SK-N-SH treated with all-trans-retinoic acid at 6 μM for 48 hours (cell line): Measurements from ENCODE around the gene EDN1.

Experiments
- ATAC-seq: fragments of 200-7000 bp; cut with Tn5 transposase; 3 replicates; pipeline ENCODE4 v1.9.1; 2020; ENCODE audit warnings: mild to moderate bottlenecking, moderate library complexity
- ARNTL ChIP-seq: fragments of 450-650 bp; formaldehyde crosslinking; IDR thresholded peaks from 2 replicates; pipeline ENCODE4 v1.5.0; 2020; ENCODE audit warnings: low read depth, mild to moderate bottlenecking, moderate library complexity, borderline replicate concordance
- BACH2 ChIP-seq: fragments of 250-450 bp; sonication (Bioruptor Pico); IDR thresholded peaks from 2 replicates; pipeline ENCODE4 v1.9.0; 2021; ENCODE audit warnings: mild to moderate bottlenecking, borderline replicate concordance
- CSDC2 ChIP-seq: fragments of 250-450 bp; sonication (Bioruptor Pico); IDR thresholded peaks from 2 replicates; pipeline ENCODE4 v1.5.0; 2020; ENCODE audit warnings: mild to moderate bottlenecking, moderate library complexity
- ESRRG ChIP-seq: fragments of 250-450 bp; sonication (Bioruptor Pico); IDR thresholded peaks from 2 replicates; pipeline ENCODE4 v1.6.1; 2021; ENCODE audit warnings: mild to moderate bottlenecking
- ISL1 ChIP-seq: fragments of 250-450 bp; sonication (Bioruptor Pico); IDR thresholded peaks from 2 replicates; pipeline ENCODE4 v2.1.2; 2022; ENCODE audit warnings: mild to moderate bottlenecking, moderate library complexity
- PPARA ChIP-seq: fragments of 250-450 bp; sonication (Bioruptor Pico); IDR thresholded peaks from 2 replicates; pipeline ENCODE4 v1.5.0; 2020; ENCODE audit warnings: mild to moderate bottlenecking, borderline replicate concordance
- RARB ChIP-seq: fragments of 250-450 bp; sonication (Bioruptor Pico); IDR thresholded peaks from 2 replicates; pipeline ENCODE4 v1.8.0; 2021; ENCODE audit warnings: mild to moderate bottlenecking, moderate library complexity
- TCF4 ChIP-seq: fragments of 250-450 bp; sonication (Bioruptor Pico); IDR thresholded peaks from 2 replicates; pipeline ENCODE4 v1.8.0; 2021; ENCODE audit warnings: mild to moderate bottlenecking, moderate library complexity, borderline replicate concordance
- TOX ChIP-seq: fragments of 250-450 bp; sonication (Bioruptor Pico); IDR thresholded peaks from 2 replicates; pipeline ENCODE4 v1.8.0; 2021; ENCODE audit warnings: mild to moderate bottlenecking, moderate library complexity, borderline replicate concordance
- TSHZ2 ChIP-seq: fragments of 250-450 bp; sonication (Bioruptor Pico); IDR thresholded peaks from 2 replicates; pipeline ENCODE4 v1.5.0; 2020; ENCODE audit warnings: mild to moderate bottlenecking, moderate library complexity
- ZFP3 ChIP-seq: fragments of 250-450 bp; sonication (Bioruptor Pico); IDR thresholded peaks from 2 replicates; pipeline ENCODE4 v1.5.0; 2020; ENCODE audit warnings: mild to moderate bottlenecking, moderate library complexity
- ZFP30 ChIP-seq: fragments of 450-650 bp; formaldehyde crosslinking; IDR thresholded peaks from 2 replicates; pipeline ENCODE4 v1.5.0; 2022; ENCODE audit warnings: mild to moderate bottlenecking, moderate library complexity
- ZNF565 ChIP-seq: fragments of 450-650 bp; formaldehyde crosslinking; conservative IDR thresholded peaks from 2 replicates; pipeline ENCODE4 v1.5.0; 2020; ENCODE audit warnings: low read depth, mild to moderate bottlenecking, moderate library complexity
- ZNF70 ChIP-seq: fragments of 450-650 bp; formaldehyde crosslinking; IDR thresholded peaks from 2 replicates; pipeline ENCODE4 v1.5.0; 2020; ENCODE audit warnings: mild to moderate bottlenecking, moderate library complexity
- ZNF8 ChIP-seq: fragments of 450-650 bp; formaldehyde crosslinking; IDR thresholded peaks from 2 replicates; pipeline ENCODE4 v1.5.0; 2020; ENCODE audit warnings: mild to moderate bottlenecking, moderate library complexity
- TF ChIP-seq, protein P1 (sequence below): fragments of 250-450 bp; sonication (Bioruptor Pico); IDR thresholded peaks from 2 replicates; pipeline ENCODE4 v1.8.0; 2021; ENCODE audit warnings: low read depth, mild to moderate bottlenecking, moderate library complexity, borderline replicate concordance
- TF ChIP-seq, protein P2 (sequence below): fragments of 250-450 bp; sonication (Bioruptor Pico); IDR thresholded peaks from 2 replicates; pipeline ENCODE4 v1.5.1; 2021; ENCODE audit warnings: mild to moderate bottlenecking, moderate library complexity
- TF ChIP-seq, protein P3 (sequence below): fragments of 250-450 bp; sonication (Bioruptor Pico); IDR thresholded peaks from 2 replicates; pipeline ENCODE4 v1.8.0; 2020; ENCODE audit warnings: mild to moderate bottlenecking, moderate library complexity, borderline replicate concordance
- TF ChIP-seq, protein P4 (sequence below): fragments of 250-450 bp; sonication (Bioruptor Pico); IDR thresholded peaks from 2 replicates; pipeline ENCODE4 v1.5.1; 2020; ENCODE audit warnings: low read depth, mild to moderate bottlenecking, moderate library complexity

Gene EDN1

DNA sequence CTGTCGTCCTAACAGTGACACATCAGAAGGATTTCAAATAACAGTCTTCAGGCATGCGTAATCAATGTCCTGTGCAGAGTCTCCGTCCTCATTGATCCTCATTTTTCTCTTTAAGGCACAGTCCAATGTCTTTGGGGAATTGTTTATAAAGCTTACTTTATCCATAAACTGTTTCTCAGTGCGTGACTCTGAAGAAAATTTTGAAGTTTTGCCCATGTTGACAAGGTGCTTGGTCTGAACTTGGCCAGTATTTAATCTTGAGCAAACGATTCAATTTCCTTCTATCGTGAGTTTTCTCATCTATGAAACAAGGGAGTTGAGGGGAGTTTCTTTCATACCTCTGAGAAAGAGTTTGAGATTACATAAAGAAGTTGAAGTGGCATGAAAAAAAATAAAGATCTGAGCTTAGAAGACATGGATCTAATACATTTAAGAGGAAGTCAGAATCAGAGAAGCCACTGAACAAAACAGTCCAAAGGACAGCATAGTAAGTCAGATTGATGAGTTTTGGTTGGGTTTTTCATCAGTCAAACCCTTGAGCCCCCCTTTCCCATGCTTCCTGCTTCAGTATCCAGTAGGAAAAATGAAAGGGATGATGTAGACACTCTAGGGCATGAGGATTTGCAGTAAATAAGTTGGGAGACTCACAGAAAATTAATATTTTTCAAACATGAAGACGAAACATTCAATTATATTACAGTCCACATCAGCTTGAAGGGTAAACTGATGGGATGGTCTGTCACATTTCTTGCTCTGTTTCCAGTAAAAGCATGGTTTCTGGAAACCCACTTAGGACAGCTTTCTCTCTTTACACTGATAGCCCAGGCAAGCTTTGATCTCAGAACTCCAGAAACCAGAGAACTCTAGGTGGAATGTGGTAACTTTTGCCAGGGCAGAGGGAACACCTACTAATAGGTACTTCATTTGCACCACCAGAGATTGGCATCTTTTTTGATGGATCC lies 8.1 kb downstream of the EDN1 start:
- TF ChIP-seq ISL1 (CRISPR knock-in tag) (no peak), RARB (no peak), ARNTL (CRISPR knock-in tag) (no peak)
- no peak for ATAC-seq

GRCh38 chr6:12298995-12299394 lies 8.8 kb downstream of the EDN1 start:
- TF ChIP-seq ZFP30 (CRISPR knock-in tag) (no peak), ZNF8 (CRISPR knock-in tag) (no peak), PPARA (CRISPR knock-in tag) (no peak)
- ATAC-seq = no peak

DNA sequence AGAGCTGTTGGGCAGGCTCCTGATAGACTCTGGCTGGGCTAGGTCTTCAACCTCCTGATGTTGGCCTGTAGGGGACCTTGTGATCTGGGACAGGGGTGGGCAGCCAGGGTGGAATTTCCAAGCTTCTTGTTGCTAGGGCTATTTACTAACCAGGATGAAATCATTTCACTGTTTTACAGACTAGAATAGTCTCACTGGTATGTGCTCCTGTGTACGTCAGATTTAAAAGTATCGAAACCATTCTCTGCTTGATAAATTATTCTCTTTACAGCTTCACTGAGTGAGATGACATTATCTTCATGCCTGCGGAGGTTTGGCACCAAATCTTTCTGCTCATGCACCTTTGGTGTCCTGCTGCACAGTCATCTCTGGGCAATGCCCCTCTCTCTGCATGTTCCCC lies 10.9 kb downstream of the EDN1 start:
- no peak for ATAC-seq
- TF ChIP-seq, protein P1, sequence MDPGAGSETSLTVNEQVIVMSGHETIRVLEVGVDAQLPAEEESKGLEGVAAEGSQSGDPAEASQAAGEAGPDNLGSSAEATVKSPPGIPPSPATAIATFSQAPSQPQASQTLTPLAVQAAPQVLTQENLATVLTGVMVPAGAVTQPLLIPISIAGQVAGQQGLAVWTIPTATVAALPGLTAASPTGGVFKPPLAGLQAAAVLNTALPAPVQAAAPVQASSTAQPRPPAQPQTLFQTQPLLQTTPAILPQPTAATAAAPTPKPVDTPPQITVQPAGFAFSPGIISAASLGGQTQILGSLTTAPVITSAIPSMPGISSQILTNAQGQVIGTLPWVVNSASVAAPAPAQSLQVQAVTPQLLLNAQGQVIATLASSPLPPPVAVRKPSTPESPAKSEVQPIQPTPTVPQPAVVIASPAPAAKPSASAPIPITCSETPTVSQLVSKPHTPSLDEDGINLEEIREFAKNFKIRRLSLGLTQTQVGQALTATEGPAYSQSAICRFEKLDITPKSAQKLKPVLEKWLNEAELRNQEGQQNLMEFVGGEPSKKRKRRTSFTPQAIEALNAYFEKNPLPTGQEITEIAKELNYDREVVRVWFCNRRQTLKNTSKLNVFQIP = no peak
- TF ChIP-seq ZNF565 (CRISPR knock-in tag) (no peak), BACH2 (CRISPR knock-in tag) (no peak), RARB (no peak), ARNTL (CRISPR knock-in tag) (no peak), ZNF8 (CRISPR knock-in tag) (no peak), TSHZ2 (CRISPR knock-in tag) (no peak), ESRRG (CRISPR knock-in tag) (no peak), ZFP30 (CRISPR knock-in tag) (no peak), CSDC2 (CRISPR knock-in tag) (no peak), TCF4 (CRISPR knock-in tag) (no peak), ZNF70 (CRISPR knock-in tag) (no peak)
- TF ChIP-seq, protein P2, sequence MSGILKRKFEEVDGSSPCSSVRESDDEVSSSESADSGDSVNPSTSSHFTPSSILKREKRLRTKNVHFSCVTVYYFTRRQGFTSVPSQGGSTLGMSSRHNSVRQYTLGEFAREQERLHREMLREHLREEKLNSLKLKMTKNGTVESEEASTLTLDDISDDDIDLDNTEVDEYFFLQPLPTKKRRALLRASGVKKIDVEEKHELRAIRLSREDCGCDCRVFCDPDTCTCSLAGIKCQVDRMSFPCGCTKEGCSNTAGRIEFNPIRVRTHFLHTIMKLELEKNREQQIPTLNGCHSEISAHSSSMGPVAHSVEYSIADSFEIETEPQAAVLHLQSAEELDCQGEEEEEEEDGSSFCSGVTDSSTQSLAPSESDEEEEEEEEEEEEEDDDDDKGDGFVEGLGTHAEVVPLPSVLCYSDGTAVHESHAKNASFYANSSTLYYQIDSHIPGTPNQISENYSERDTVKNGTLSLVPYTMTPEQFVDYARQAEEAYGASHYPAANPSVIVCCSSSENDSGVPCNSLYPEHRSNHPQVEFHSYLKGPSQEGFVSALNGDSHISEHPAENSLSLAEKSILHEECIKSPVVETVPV (CRISPR knock-in tag) = no peak
- TF ChIP-seq, protein P3, sequence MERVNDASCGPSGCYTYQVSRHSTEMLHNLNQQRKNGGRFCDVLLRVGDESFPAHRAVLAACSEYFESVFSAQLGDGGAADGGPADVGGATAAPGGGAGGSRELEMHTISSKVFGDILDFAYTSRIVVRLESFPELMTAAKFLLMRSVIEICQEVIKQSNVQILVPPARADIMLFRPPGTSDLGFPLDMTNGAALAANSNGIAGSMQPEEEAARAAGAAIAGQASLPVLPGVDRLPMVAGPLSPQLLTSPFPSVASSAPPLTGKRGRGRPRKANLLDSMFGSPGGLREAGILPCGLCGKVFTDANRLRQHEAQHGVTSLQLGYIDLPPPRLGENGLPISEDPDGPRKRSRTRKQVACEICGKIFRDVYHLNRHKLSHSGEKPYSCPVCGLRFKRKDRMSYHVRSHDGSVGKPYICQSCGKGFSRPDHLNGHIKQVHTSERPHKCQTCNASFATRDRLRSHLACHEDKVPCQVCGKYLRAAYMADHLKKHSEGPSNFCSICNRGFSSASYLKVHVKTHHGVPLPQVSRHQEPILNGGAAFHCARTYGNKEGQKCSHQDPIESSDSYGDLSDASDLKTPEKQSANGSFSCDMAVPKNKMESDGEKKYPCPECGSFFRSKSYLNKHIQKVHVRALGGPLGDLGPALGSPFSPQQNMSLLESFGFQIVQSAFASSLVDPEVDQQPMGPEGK (CRISPR knock-in tag) = no peak
- TF ChIP-seq, all 23 proteins: peak for 0

DNA sequence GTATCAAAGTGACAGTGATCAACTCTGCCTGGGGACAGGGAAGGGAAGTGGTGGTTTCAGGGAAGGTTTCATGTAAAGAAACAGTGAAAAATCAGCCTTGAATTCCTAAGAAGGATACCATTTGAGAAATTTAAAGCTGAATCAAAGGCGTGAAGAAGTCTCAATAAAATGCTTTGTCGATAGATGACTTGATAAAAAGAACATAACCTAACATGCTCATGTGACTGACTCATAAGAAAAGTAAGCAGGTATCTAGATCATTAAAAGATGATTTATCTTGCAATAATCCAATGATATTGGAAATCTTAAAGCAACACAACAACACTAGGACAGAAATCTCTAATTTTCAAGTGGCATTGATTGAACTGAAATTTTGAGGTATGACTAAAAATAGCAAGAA lies 14.3 kb downstream of the EDN1 start:
- ATAC-seq = no peak
- TF ChIP-seq, protein P3 (CRISPR knock-in tag) = no peak
- no peak for TF ChIP-seq TOX
- TF ChIP-seq ARNTL (CRISPR knock-in tag) = no peak
- TF ChIP-seq ZFP3 (CRISPR knock-in tag) = no peak
- TF ChIP-seq, protein P4, sequence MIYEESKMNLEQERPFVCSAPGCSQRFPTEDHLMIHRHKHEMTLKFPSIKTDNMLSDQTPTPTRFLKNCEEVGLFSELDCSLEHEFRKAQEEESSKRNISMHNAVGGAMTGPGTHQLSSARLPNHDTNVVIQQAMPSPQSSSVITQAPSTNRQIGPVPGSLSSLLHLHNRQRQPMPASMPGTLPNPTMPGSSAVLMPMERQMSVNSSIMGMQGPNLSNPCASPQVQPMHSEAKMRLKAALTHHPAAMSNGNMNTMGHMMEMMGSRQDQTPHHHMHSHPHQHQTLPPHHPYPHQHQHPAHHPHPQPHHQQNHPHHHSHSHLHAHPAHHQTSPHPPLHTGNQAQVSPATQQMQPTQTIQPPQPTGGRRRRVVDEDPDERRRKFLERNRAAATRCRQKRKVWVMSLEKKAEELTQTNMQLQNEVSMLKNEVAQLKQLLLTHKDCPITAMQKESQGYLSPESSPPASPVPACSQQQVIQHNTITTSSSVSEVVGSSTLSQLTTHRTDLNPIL = no peak
- TF ChIP-seq, protein P1 = no peak
- no peak for TF ChIP-seq ZNF565 (CRISPR knock-in tag)
- no peak for TF ChIP-seq ZNF8 (CRISPR knock-in tag)
- no peak for TF ChIP-seq ISL1 (CRISPR knock-in tag)
- TF ChIP-seq TCF4 (CRISPR knock-in tag) = no peak
- no peak for TF ChIP-seq ZNF70 (CRISPR knock-in tag)
- TF ChIP-seq CSDC2 (CRISPR knock-in tag) = no peak
- TF ChIP-seq BACH2 (CRISPR knock-in tag) = no peak
- TF ChIP-seq ESRRG (CRISPR knock-in tag) = no peak
